OCI-LY1 (cell line): ENCODE data around the gene AKAP1.

Experiments used
- H2AFZ ChIP-seq: fragments of 200-600 bp; sonication (generic), shearing (Covaris generic); 2 replicates; pipeline ENCODE4 v1.6.0; 2014; ENCODE audit warnings: antibody characterized with exemption, mild to moderate bottlenecking, low read length
- H3F3A ChIP-seq: fragments of 200-600 bp; sonication (generic), shearing (Covaris generic); 2 replicates; pipeline ENCODE4 v1.6.0; 2014; ENCODE audit warnings: mild to moderate bottlenecking, antibody characterized with exemption, low read length, moderate library complexity; ENCODE audit not compliant: insufficient read depth
- H3K27ac ChIP-seq: fragments of 200-600 bp; sonication (generic); 2 replicates; pipeline ENCODE4 v1.5.1; 2014; ENCODE audit warnings: low read length, mixed run types, mild to moderate bottlenecking, low read depth; ENCODE audit not compliant: poor library complexity, severe bottlenecking
- H3K27me3 ChIP-seq: fragments of 200-600 bp; sonication (generic); 2 replicates; pipeline ENCODE4 v1.6.0; 2014; ENCODE audit warnings: antibody characterized with exemption, mild to moderate bottlenecking, low read length, moderate library complexity; ENCODE audit not compliant: insufficient read depth
- H3K36me3 ChIP-seq: fragments of 200-600 bp; sonication (generic); 2 replicates; pipeline ENCODE4 v1.6.1; 2014; ENCODE audit warnings: mild to moderate bottlenecking, antibody characterized with exemption, low read length, moderate library complexity, mixed read lengths; ENCODE audit not compliant: insufficient read depth
- H3K4me1 ChIP-seq: fragments of 200-600 bp; sonication (generic); 2 replicates; pipeline ENCODE4 v1.5.1; 2014; ENCODE audit warnings: mild to moderate bottlenecking, low read length, moderate library complexity; ENCODE audit not compliant: insufficient read depth, severe bottlenecking
- H3K4me2 ChIP-seq: fragments of 200-600 bp; sonication (generic), shearing (Covaris generic); 2 replicates; pipeline ENCODE4 v1.6.1; 2014; ENCODE audit warnings: low read length
- H3K4me3 ChIP-seq: fragments of 200-600 bp; sonication (generic); 2 replicates; pipeline ENCODE4 v1.5.1; 2014; ENCODE audit warnings: low read length, low read depth, mild to moderate bottlenecking, mixed read lengths; ENCODE audit not compliant: poor library complexity, severe bottlenecking
- H3K79me2 ChIP-seq: fragments of 200-600 bp; shearing (Covaris generic); 2 replicates; pipeline ENCODE4 v1.6.1; 2016; ENCODE audit warnings: mixed run types, low read length, mixed read lengths; ENCODE audit not compliant: insufficient read depth
- H3K9ac ChIP-seq: fragments of 200-600 bp; sonication (generic), shearing (Covaris generic); 2 replicates; pipeline ENCODE4 v1.6.1; 2014; ENCODE audit warnings: mild to moderate bottlenecking, low read length, mixed read lengths
- H3K9me2 ChIP-seq: fragments of 200-600 bp; sonication (generic), shearing (Covaris generic); 2 replicates; pipeline ENCODE4 v1.6.1; 2014; ENCODE audit warnings: low read depth, mild to moderate bottlenecking, low read length, mixed read lengths
- H3K9me3 ChIP-seq: fragments of 200-600 bp; shearing (Covaris generic); 2 replicates; pipeline ENCODE4 v1.6.1; 2014; ENCODE audit warnings: low read length, mixed read lengths
- H4K20me1 ChIP-seq: fragments of 200-600 bp; sonication (generic), shearing (Covaris generic); 2 replicates; pipeline ENCODE4 v1.6.0; 2016; ENCODE audit warnings: mild to moderate bottlenecking, low read length; ENCODE audit not compliant: insufficient read depth
- CTCF ChIP-seq: fragments of 200-600 bp; sonication (generic), shearing (Covaris generic); IDR thresholded peaks from 2 replicates; pipeline ENCODE4 v1.5.1; 2017; ENCODE audit warnings: mild to moderate bottlenecking, antibody characterized with exemption, low read length, moderate library complexity, mixed read lengths
- EZH2 ChIP-seq: fragments of 200-600 bp; sonication (generic), shearing (Covaris generic); IDR thresholded peaks from 2 replicates; pipeline ENCODE4 v1.8.0; 2017; ENCODE audit warnings: borderline replicate concordance, mixed run types, mild to moderate bottlenecking, antibody characterized with exemption, low read length, moderate library complexity, mixed read lengths

Gene AKAP1

GRCh38 chr17:57145347-57145746, 60.3 kb downstream of the AKAP1 start:
- no peak overlapping the region for H3K4me2 ChIP-seq
- no peak overlapping the region for H3K4me3 ChIP-seq
- H3K79me2 ChIP-seq, result no peaks in the 10 kb centered on the region
- no peak for TF ChIP-seq EZH2
- no peak for TF ChIP-seq CTCF
- no peaks in the 10 kb centered on the region for H3F3A ChIP-seq
- no peak overlapping the region for H2AFZ ChIP-seq
- no peaks in the 10 kb centered on the region for H3K9me2 ChIP-seq
- peaks cover 4% of the 10 kb centered on the region; the same call in 1 of the 2 replicates for H3K9me3 ChIP-seq
- H3K4me1 ChIP-seq, result no peaks in the 10 kb centered on the region
- H3K27me3 ChIP-seq, result peaks cover 23% of the 10 kb centered on the region; the same call in 1 of the 2 replicates
- no peak overlapping the region for H3K27ac ChIP-seq
- no peaks in the 10 kb centered on the region; the same call in 1 of the 2 replicates for H3K36me3 ChIP-seq
- no peaks in the 10 kb centered on the region for H4K20me1 ChIP-seq
- no peak overlapping the region for H3K9ac ChIP-seq

GRCh38 chr17:57146273-57146672, 61.2 kb downstream of the AKAP1 start:
- no peaks in the 10 kb centered on the region for H3K9me2 ChIP-seq
- H2AFZ ChIP-seq, result no peak overlapping the region
- H3K4me1 ChIP-seq, result no peaks in the 10 kb centered on the region
- H3K9me3 ChIP-seq, result peaks cover 4% of the 10 kb centered on the region; the same call in 1 of the 2 replicates
- no peak for TF ChIP-seq EZH2
- TF ChIP-seq CTCF, result no peak
- H3K9ac ChIP-seq, result no peak overlapping the region
- H3K4me2 ChIP-seq, result no peak overlapping the region
- H3K36me3 ChIP-seq, result no peaks in the 10 kb centered on the region; the same call in 1 of the 2 replicates
- H3K79me2 ChIP-seq, result no peaks in the 10 kb centered on the region
- H3K27me3 ChIP-seq, result peaks cover 24% of the 10 kb centered on the region; the same call in 1 of the 2 replicates
- no peaks in the 10 kb centered on the region for H4K20me1 ChIP-seq
- H3K27ac ChIP-seq, result no peak overlapping the region
- H3K4me3 ChIP-seq, result no peak overlapping the region
- no peaks in the 10 kb centered on the region for H3F3A ChIP-seq

- no peak overlapping the region for H3K27ac ChIP-seq
- no peaks in the 10 kb centered on the region for H3K9me2 ChIP-seq
- TF ChIP-seq EZH2 (no peak), CTCF (no peak)
- no peak overlapping the region for H3K9ac ChIP-seq
- no peak overlapping the region for H2AFZ ChIP-seq
- H3K4me1 ChIP-seq, result no peaks in the 10 kb centered on the region
- peaks cover 26% of the 10 kb centered on the region; the same call in 1 of the 2 replicates for H3K27me3 ChIP-seq
- no peaks in the 10 kb centered on the region for H3F3A ChIP-seq
- no peaks in the 10 kb centered on the region for H3K79me2 ChIP-seq
- no peak overlapping the region for H3K4me3 ChIP-seq
- H4K20me1 ChIP-seq, result no peaks in the 10 kb centered on the region
- no peak overlapping the region for H3K4me2 ChIP-seq
- peaks cover 6% of the 10 kb centered on the region; the same call in 1 of the 2 replicates for H3K9me3 ChIP-seq
- no peaks in the 10 kb centered on the region; the same call in 1 of the 2 replicates for H3K36me3 ChIP-seq
Measured at GRCh38 chr17:57151798-57152197, 66.8 kb downstream of the AKAP1 start.
